Activated naive CD8-positive, alpha-beta T cell treated with anti-CD3 and anti-CD28 coated beads, Interleukin-2, amount 50 U/mL, for 24 hours (primary cell): Measurements from ENCODE around the gene HPS1.
A peak's percentile ranks its signal among the peaks of the same experiment; 100 is the strongest.

ENCODE experiments used
- ATAC-seq: fragments of 150-1000 bp; cut with Tn5 transposase; one replicate; pipeline ENCODE4 v1.10.0; 2021
- DNase-seq: peaks from one replicate; pipeline ENCODE4 v3.0.0; 2021
- H3K27ac Mint-ChIP-seq: one replicate; pipeline ENCODE4 v1.8.0; 2021; ENCODE audit warnings: mild to moderate bottlenecking, mixed read lengths
- H3K27me3 Mint-ChIP-seq: one replicate; pipeline ENCODE4 v1.8.0; 2021; ENCODE audit warnings: mixed read lengths
- H3K36me3 Mint-ChIP-seq: one replicate; pipeline ENCODE4 v1.8.0; 2021; ENCODE audit warnings: low read depth, mixed read lengths
- H3K4me1 Mint-ChIP-seq: one replicate; pipeline ENCODE4 v1.8.0; 2021; ENCODE audit warnings: mixed read lengths
- H3K4me3 Mint-ChIP-seq: one replicate; pipeline ENCODE4 v1.8.0; 2021; ENCODE audit warnings: mild to moderate bottlenecking, moderate library complexity, mixed read lengths
- H3K9me3 Mint-ChIP-seq: one replicate; pipeline ENCODE4 v1.8.0; 2021; ENCODE audit warnings: mixed read lengths

The HPS1 gene

DNA sequence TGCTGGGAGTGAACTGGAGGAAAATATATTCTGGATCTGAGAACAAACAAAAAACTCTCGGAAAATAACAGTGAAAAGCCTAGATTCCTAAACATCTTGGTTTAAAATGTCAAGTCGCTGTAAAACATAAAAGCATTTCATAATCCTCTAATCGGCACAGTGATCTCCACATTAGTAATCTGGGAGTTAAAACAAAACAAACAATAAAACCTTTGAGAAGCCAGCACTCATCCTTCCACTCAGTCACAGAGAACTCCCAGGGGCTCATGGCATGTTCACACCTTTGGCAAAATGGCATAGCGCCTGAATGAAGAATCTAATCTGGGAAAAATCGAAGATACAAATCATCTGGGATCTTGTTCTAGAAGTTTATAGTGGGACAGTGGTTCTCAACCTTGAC, 24.1 kb upstream of the HPS1 start:
- H3K36me3 Mint-ChIP-seq, result no peaks in the 10 kb centered on the region
- H3K4me1 Mint-ChIP-seq, result peaks cover 20% of the 10 kb centered on the region
- DNase-seq, result no peak
- ATAC-seq, result no peak
- H3K4me3 Mint-ChIP-seq, result no peak overlapping the region
- peaks cover 11% of the 10 kb centered on the region for H3K27me3 Mint-ChIP-seq
- no peaks in the 10 kb centered on the region for H3K9me3 Mint-ChIP-seq
- no peak overlapping the region for H3K27ac Mint-ChIP-seq

DNA sequence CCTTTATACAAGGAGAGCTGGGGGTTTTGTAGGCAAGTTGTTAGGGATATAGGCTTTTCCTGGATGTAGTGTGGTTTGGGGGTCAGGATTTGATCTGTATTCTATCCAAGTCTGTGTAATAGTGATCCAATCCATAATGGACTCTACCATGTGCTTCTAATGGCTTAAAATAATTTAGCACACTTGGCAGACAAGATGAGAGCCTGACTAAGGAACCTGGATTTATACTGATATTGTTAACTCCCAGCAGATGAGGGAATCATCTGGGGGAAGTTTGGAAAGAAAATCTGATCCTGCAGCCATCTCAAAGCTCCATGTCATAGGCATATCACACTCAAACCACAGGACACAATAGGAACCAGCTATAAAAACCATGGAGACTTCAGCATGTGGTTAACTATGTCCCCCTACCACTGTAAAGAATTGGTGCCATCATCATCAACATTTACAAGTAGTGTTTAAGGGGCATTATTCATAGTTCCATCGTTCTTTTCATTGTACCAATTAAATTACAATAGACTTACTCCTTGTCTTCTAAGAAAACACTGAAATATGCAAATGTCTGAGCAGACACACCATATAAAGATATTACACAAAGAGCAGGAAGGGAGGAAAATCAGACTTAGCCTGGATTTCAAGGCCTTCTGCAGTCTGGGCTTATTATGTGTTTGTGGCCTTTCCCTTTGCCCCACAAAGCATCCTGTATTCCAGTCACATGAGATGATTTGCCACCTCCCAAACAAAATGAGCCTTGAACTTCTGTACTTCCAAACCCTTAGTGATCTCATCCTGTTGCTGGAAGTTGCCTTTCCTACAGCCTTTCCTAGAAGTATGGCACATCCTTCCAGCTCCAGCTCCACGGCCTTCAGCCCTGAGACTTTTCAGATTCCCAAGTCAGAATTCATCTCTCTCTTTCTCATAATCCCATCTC, 22.5 kb upstream of the HPS1 start:
- H3K9me3 Mint-ChIP-seq, result no peaks in the 10 kb centered on the region
- H3K27ac Mint-ChIP-seq, result no peak overlapping the region
- H3K4me1 Mint-ChIP-seq, result peaks cover 15% of the 10 kb centered on the region
- no peak overlapping the region for H3K4me3 Mint-ChIP-seq
- no peak for DNase-seq
- no peaks in the 10 kb centered on the region for H3K36me3 Mint-ChIP-seq
- no peak for ATAC-seq
- peaks cover 11% of the 10 kb centered on the region for H3K27me3 Mint-ChIP-seq

GRCh38 chr10:98467506-98468318, 21.0 kb upstream of the HPS1 start:
- DNase-seq (peak; percentile 54), ATAC-seq (peak; percentile 99)
- no peaks in the 10 kb centered on the region for H3K9me3 Mint-ChIP-seq
- peaks cover 14% of the 10 kb centered on the region for H3K27me3 Mint-ChIP-seq
- peak overlapping the region; percentile 80 for H3K27ac Mint-ChIP-seq
- peaks cover 12% of the 10 kb centered on the region for H3K4me1 Mint-ChIP-seq
- peak overlapping the region; percentile 84 for H3K4me3 Mint-ChIP-seq
- H3K36me3 Mint-ChIP-seq, result no peaks in the 10 kb centered on the region

DNA sequence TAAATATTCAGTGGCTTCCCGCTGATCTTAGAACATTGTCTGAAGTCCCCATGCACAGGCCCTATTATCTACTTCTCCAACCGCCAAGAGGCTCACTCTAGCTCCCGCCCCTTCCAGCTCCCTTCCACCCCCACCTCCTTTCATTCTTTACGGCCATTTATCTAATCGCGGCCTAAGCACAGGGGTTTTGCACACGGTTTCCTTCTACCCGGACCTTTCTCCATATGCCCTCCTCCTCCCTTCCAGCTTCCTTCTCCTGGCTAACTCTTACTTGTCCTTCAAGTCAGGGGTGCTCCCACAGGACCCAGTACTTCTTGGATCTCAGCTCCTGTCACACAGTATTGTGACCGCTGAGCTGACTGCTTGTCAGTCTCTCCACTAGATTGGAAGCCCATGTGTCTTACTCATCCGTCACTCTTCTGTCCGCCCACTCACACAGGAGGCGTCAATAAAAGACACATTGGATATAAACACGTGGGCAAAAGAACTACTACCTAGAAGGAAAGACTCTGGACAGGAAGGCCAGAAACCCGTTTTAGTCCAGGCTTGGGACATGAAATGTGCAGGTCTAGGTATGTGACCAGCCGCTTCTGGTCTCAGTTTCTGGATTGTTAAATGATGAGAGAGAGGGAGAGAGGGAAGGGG, 20.2 kb upstream of the HPS1 start:
- ATAC-seq, result no peak
- H3K27me3 Mint-ChIP-seq, result peaks cover 16% of the 10 kb centered on the region
- H3K27ac Mint-ChIP-seq, result peak overlapping the region; percentile 80
- H3K4me1 Mint-ChIP-seq, result peaks cover 12% of the 10 kb centered on the region
- H3K4me3 Mint-ChIP-seq, result peak overlapping the region; percentile 84
- H3K36me3 Mint-ChIP-seq, result no peaks in the 10 kb centered on the region
- H3K9me3 Mint-ChIP-seq, result no peaks in the 10 kb centered on the region
- no peak for DNase-seq

- DNase-seq (no peak), ATAC-seq (no peak)
- Mint-ChIP-seq H3K4me1 (peaks cover 14% of the 10 kb centered on the region), H3K36me3 (no peaks in the 10 kb centered on the region), H3K4me3 (no peak overlapping the region), H3K9me3 (no peaks in the 10 kb centered on the region), H3K27ac (no peak overlapping the region), H3K27me3 (peaks cover 14% of the 10 kb centered on the region)
Measured at GRCh38 chr10:98465866-98466265, 19.1 kb upstream of the HPS1 start.

GRCh38 chr10:98463976-98464754, 17.4 kb upstream of the HPS1 start:
- DNase-seq, result no peak
- H3K27me3 Mint-ChIP-seq, result peaks cover 11% of the 10 kb centered on the region
- no peak overlapping the region for H3K27ac Mint-ChIP-seq
- H3K9me3 Mint-ChIP-seq, result no peaks in the 10 kb centered on the region
- peaks cover 14% of the 10 kb centered on the region for H3K4me1 Mint-ChIP-seq
- peak; percentile 24 for ATAC-seq
- H3K36me3 Mint-ChIP-seq, result no peaks in the 10 kb centered on the region
- no peak overlapping the region for H3K4me3 Mint-ChIP-seq

- ATAC-seq (no peak), DNase-seq (no peak)
- no peak overlapping the region for H3K27ac Mint-ChIP-seq
- H3K36me3 Mint-ChIP-seq, result no peaks in the 10 kb centered on the region
- H3K9me3 Mint-ChIP-seq, result no peaks in the 10 kb centered on the region
- peaks cover 9% of the 10 kb centered on the region for H3K4me1 Mint-ChIP-seq
- no peak overlapping the region for H3K4me3 Mint-ChIP-seq
- H3K27me3 Mint-ChIP-seq, result peaks cover 10% of the 10 kb centered on the region
Measured at GRCh38 chr10:98463016-98463415, 16.3 kb upstream of the HPS1 start.

GRCh38 chr10:98461500-98461842, 14.7 kb upstream of the HPS1 start:
- H3K4me3 Mint-ChIP-seq, result no peak overlapping the region
- no peaks in the 10 kb centered on the region for H3K36me3 Mint-ChIP-seq
- no peak overlapping the region for H3K27ac Mint-ChIP-seq
- no peaks in the 10 kb centered on the region for H3K9me3 Mint-ChIP-seq
- no peak for DNase-seq
- H3K4me1 Mint-ChIP-seq, result peaks cover 2% of the 10 kb centered on the region
- H3K27me3 Mint-ChIP-seq, result peaks cover 20% of the 10 kb centered on the region
- ATAC-seq, result no peak

DNA sequence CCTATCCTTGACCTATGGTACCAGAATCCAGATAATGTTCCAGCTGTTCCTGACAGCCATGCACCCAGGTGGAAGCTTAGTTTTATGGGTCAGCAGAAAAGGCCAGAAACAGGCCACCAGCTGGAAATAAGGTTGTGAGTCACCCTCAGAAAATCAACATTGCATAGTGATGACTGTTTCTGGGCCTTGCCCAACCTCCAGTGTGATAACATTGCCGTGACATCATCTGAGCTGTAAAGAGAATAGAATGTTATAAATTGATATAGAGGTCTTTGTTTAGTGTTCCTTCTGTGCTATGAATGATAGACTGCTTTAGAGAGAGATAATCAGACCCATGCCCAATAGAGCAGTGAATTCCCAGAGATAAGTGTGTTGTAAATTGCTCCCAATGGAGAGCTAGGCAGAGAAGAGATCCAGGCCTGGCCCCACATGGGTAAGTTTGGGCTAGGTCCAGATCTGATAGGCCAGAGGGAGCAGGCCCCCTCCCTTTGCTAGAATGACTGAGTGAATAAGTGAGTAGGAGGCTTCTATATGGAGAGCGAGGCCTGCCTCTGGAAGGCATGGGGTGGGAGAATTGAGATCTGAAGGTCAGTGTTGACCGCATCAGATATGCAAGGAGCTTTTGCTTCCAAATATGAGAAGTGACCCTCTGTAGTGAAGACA, 14.2 kb upstream of the HPS1 start:
- H3K27me3 Mint-ChIP-seq, result peaks cover 20% of the 10 kb centered on the region
- H3K4me1 Mint-ChIP-seq, result peaks cover 2% of the 10 kb centered on the region
- no peak overlapping the region for H3K27ac Mint-ChIP-seq
- DNase-seq (no peak), ATAC-seq (peak; percentile 34)
- H3K4me3 Mint-ChIP-seq, result no peak overlapping the region
- H3K9me3 Mint-ChIP-seq, result no peaks in the 10 kb centered on the region
- no peaks in the 10 kb centered on the region for H3K36me3 Mint-ChIP-seq

DNA sequence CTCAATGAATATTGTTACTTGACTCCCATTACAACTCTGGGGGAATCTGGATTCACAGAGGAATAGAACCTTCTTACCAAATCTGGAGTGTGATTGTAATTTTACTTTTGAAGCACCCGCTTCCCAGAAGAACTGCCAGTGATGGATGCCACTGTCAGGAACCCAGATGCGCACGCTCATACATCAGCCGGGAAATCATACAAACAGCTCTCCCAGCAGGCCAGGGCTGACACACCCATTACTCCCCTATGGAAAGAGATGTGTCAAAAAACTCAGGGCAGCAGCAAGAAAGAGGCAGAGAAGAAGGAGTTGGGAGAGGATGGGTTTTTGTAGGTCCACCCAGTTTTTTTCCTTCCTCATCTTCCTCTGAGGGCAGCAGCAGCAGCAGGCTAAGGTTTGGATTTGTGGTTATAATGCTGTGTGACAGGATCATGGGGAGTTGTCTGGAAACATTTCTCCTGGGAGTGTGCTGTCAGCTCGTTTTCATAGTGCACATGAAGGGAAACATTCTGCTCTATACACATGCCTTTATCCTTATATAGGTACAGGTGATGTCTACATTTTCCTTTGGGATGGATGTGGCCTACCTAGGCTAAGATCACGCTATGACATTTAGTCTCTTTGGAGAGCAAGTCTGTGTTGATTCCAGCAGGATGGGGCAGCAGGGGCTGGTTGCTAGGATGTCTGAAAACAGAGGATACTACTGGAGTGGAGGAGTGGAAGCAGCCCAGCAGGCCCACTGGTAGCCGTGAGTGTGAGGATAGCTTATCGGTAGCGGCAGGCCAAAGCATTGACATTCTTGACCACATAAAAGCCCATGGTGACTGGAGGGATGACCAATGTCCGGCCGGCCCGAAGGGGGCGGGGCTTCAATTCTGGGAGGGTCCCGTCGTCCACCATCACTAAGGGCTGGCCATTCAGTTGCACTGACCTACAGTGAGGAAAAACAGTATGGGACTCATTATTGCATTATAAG, 12.4 kb upstream of the HPS1 start:
- no peak overlapping the region for H3K4me3 Mint-ChIP-seq
- H3K27ac Mint-ChIP-seq, result no peak overlapping the region
- H3K36me3 Mint-ChIP-seq, result no peaks in the 10 kb centered on the region
- H3K27me3 Mint-ChIP-seq, result peaks cover 20% of the 10 kb centered on the region
- ATAC-seq, result no peak
- peaks cover 2% of the 10 kb centered on the region for H3K4me1 Mint-ChIP-seq
- no peak for DNase-seq
- no peaks in the 10 kb centered on the region for H3K9me3 Mint-ChIP-seq

DNA sequence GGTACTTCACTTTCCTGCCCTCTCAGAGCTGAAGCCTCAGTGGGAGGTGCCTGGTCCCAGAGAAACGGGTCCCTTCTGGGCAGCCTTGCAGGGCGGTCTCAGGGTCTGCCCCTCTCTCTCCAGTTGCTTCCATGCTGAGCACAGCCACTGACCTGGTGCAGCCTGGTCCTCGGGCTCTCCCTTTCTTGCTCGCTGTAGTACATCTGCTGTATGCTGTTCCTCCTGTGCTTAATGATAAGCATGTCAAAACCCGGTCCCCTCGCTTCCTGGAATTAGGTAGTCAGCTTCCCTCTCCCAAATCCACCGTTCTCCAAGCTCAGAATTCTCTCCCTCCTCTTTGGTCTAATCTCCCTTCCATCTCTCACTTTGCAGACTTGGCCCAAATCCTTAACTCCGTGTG, 11.0 kb upstream of the HPS1 start:
- no peak for ATAC-seq
- H3K36me3 Mint-ChIP-seq, result no peaks in the 10 kb centered on the region

DNA sequence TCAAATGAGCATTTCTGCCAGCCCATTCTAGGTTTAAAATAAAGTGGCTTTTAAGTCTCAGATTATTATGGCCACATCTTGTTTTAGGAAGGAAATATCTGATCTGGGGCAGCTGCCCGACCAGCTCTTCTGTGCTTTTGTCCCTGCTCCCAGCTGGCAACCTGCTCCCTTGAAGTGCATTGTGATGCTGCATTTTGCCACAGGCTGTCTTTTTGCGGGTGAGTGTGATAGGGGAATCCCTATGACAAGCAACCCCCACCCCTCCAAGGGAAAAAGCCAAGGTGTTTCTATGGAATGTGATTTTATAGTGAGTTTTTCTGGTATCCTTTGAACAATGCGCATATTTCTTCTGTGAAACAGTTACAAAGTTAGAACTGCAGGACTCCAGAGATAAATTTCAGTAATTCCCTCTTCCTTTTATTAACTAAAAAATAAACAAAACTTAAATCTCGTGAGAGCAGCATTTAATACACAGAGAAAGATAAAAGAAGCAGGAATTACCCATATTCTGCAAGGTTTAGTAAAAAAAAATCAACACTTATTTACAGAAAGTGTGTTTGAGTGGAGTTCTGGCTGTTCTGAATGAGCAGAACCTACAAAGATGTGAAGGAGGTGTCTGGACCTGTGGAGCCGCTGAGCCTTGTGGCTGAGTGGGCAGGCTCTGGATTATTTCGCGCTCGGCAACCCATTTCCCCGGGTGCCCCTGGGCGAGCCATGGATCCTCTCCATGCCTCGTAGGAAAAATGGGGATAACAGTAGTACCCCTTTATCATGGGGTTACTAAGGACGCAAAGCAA, 10.1 kb upstream of the HPS1 start:
- DNase-seq (no peak), ATAC-seq (no peak)
- H3K9me3 Mint-ChIP-seq, result no peaks in the 10 kb centered on the region
- H3K36me3 Mint-ChIP-seq, result no peaks in the 10 kb centered on the region
- H3K27ac Mint-ChIP-seq, result no peak overlapping the region
- peaks cover 2% of the 10 kb centered on the region for H3K4me1 Mint-ChIP-seq
- H3K27me3 Mint-ChIP-seq, result peaks cover 21% of the 10 kb centered on the region
- H3K4me3 Mint-ChIP-seq, result no peak overlapping the region

More for the DNA sequence above, 11.0 kb upstream of the HPS1 start:
- no peak overlapping the region for H3K27ac Mint-ChIP-seq
- peaks cover 19% of the 10 kb centered on the region for H3K27me3 Mint-ChIP-seq
- DNase-seq, result no peak
- H3K4me3 Mint-ChIP-seq, result no peak overlapping the region
- no peaks in the 10 kb centered on the region for H3K9me3 Mint-ChIP-seq
- H3K4me1 Mint-ChIP-seq, result peaks cover 2% of the 10 kb centered on the region
